ENCODE results near the gene B4GALT6. TPM values are rescaled to one million over a fixed set of nuclear protein-coding genes. Genes with fewer than 3 reads are reported as not detected.
"Not testable (repeated sequence)": the region's sequence is repeated elsewhere in the genome, so short reads cannot be mapped to it uniquely, and the experiment has no call there.

The B4GALT6 gene
- total RNA-seq: 42.0 to 49.9 TPM (median 46.3 TPM) in 3 replicates

GRCh38 chr18:31684279-31685096 is at the start of gene B4GALT6:
Gene B4GALT6 (minus strand): TSS chr18:31684581. CDS start chr18:31684426, 155 bp downstream.
- H3K27me3 Mint-ChIP-seq (ENCODE audit: low read depth): no peaks in the 10 kb centered on the region
- H3K36me3 Mint-ChIP-seq: no peaks in the 10 kb centered on the region
- no peak for TF ChIP-seq CTCF (IDR thresholded peaks at IDR 0.05; ENCODE audit: unreplicated experiment)
- DNase-seq (ENCODE audit: low spot score in 2 of 2, unreplicated experiment in 2 of 2): peak; percentile 37 to 61
- H3K4me3 Mint-ChIP-seq: peak within 1 kb of the TSS; percentile 94
- H3K9me3 Mint-ChIP-seq: no peaks in the 10 kb centered on the region
- peaks cover 60% of the 10 kb centered on the region for H3K4me1 Mint-ChIP-seq
- peak within 1 kb of the TSS; percentile 94 for H3K27ac Mint-ChIP-seq

GRCh38 chr18:31731628-31732027 is 47.2 kb upstream of the B4GALT6 start:
- Mint-ChIP-seq H3K9me3 (peaks cover 13% of the 10 kb centered on the region), H3K27me3 (ENCODE audit: low read depth) (no peaks in the 10 kb centered on the region), H3K4me3 (no peak overlapping the region), H3K4me1 (peaks cover 12% of the 10 kb centered on the region), H3K36me3 (peaks cover 2% of the 10 kb centered on the region), H3K27ac (peak overlapping the region; percentile 3)
- no peak for TF ChIP-seq CTCF (IDR thresholded peaks at IDR 0.05; ENCODE audit: unreplicated experiment)
- no peak for DNase-seq (ENCODE audit: low spot score in 2 of 2, unreplicated experiment in 2 of 2)

GRCh38 chr18:31729196-31729595 is 44.8 kb upstream of the B4GALT6 start:
- not testable (repeated sequence) for H3K27me3 Mint-ChIP-seq (ENCODE audit: low read depth); DNase-seq (ENCODE audit: low spot score in 2 of 2, unreplicated experiment in 2 of 2); H3K36me3 Mint-ChIP-seq; H3K27ac Mint-ChIP-seq; H3K4me3 Mint-ChIP-seq
- Mint-ChIP-seq H3K9me3 (peaks cover 11% of the 10 kb centered on the region), H3K4me1 (peaks cover 12% of the 10 kb centered on the region)

- DNase-seq (ENCODE audit: low spot score in 2 of 2, unreplicated experiment in 2 of 2): no peak
- no peak for TF ChIP-seq CTCF (IDR thresholded peaks at IDR 0.05; ENCODE audit: unreplicated experiment)
Measured at GRCh38 chr18:31723990-31724711, 39.8 kb upstream of the B4GALT6 start.

GRCh38 chr18:31723639-31723989 is 39.2 kb upstream of the B4GALT6 start:
- Mint-ChIP-seq H3K27me3 (ENCODE audit: low read depth) (no peaks in the 10 kb centered on the region), H3K4me3 (no peak overlapping the region)

More at GRCh38 chr18:31723990-31724711, 39.8 kb upstream of the B4GALT6 start:
- H3K9me3 Mint-ChIP-seq: peaks cover 7% of the 10 kb centered on the region
- H3K4me3 Mint-ChIP-seq: no peak overlapping the region
- no peak overlapping the region for H3K27ac Mint-ChIP-seq
- H3K36me3 Mint-ChIP-seq: peaks cover 6% of the 10 kb centered on the region
- H3K27me3 Mint-ChIP-seq (ENCODE audit: low read depth): no peaks in the 10 kb centered on the region
- H3K4me1 Mint-ChIP-seq: peaks cover 31% of the 10 kb centered on the region

More at GRCh38 chr18:31723639-31723989, 39.2 kb upstream of the B4GALT6 start:
- no peak for DNase-seq (ENCODE audit: low spot score in 2 of 2, unreplicated experiment in 2 of 2)
- H3K27ac Mint-ChIP-seq: no peak overlapping the region
- TF ChIP-seq CTCF (IDR thresholded peaks at IDR 0.05; ENCODE audit: unreplicated experiment): no peak
- H3K9me3 Mint-ChIP-seq: peaks cover 10% of the 10 kb centered on the region
- H3K36me3 Mint-ChIP-seq: peaks cover 6% of the 10 kb centered on the region
- peaks cover 31% of the 10 kb centered on the region for H3K4me1 Mint-ChIP-seq

All from mesothelial cell of epicardium (in vitro differentiated cells).